ENCODE results near the gene OR2AG2. TPM values are rescaled to one million over a fixed set of nuclear protein-coding genes. Genes with fewer than 3 reads are reported as not detected.

The OR2AG2 gene
- total and polyA plus RNA-seq, 8 donors, result 0.29 to 0.55 TPM; not detected in 6

DNA sequence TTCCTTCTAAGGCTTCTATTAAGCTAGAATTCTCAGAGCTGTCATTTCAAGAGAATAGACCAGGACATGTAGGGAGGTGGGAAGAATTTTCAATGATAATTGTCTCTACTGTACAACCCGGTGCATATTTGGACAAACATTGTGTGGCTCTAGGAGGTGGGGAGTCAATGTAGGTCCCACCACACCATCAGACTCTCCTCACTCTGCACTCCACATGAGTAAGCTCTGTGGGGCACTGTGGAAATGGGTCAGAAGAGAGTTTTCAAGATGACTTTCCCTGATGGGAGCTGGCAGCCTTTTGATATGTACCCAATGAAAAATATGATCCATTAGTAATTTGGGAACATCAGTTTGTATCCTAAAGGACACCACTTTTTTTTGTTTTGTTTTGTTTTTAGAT lies 33.2 kb downstream of the OR2AG2 start:
- Histone ChIP-seq H3K27ac (no peak overlapping the region), H3K36me3 (peaks cover 0 to 5% (median 0%) of the 10 kb centered on the region in 4 donors), H3K4me1 (no peaks in the 10 kb centered on the region), H3K4me3 (no peak overlapping the region), H3K27me3 (no peaks in the 10 kb centered on the region), H3K9me3 (no peaks in the 10 kb centered on the region)
- no peak for TF ChIP-seq EP300 (IDR thresholded peaks at IDR 0.05)
- TF ChIP-seq POLR2AphosphoS5 (IDR thresholded peaks at IDR 0.05), result no peak
- TF ChIP-seq POLR2A (IDR thresholded peaks at IDR 0.05), result no peak
- TF ChIP-seq, protein P1, sequence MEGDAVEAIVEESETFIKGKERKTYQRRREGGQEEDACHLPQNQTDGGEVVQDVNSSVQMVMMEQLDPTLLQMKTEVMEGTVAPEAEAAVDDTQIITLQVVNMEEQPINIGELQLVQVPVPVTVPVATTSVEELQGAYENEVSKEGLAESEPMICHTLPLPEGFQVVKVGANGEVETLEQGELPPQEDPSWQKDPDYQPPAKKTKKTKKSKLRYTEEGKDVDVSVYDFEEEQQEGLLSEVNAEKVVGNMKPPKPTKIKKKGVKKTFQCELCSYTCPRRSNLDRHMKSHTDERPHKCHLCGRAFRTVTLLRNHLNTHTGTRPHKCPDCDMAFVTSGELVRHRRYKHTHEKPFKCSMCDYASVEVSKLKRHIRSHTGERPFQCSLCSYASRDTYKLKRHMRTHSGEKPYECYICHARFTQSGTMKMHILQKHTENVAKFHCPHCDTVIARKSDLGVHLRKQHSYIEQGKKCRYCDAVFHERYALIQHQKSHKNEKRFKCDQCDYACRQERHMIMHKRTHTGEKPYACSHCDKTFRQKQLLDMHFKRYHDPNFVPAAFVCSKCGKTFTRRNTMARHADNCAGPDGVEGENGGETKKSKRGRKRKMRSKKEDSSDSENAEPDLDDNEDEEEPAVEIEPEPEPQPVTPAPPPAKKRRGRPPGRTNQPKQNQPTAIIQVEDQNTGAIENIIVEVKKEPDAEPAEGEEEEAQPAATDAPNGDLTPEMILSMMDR (IDR thresholded peaks at IDR 0.05), result no peak
- 86 to 95% (median 89%) methylated on average over 1 of the region's 1 CpG for WGBS, 5 donors
- no peak for DNase-seq
- intact Hi-C loops (cut with DNase I; ENCODE audit: low total_unique reads), result no loop called here

DNA sequence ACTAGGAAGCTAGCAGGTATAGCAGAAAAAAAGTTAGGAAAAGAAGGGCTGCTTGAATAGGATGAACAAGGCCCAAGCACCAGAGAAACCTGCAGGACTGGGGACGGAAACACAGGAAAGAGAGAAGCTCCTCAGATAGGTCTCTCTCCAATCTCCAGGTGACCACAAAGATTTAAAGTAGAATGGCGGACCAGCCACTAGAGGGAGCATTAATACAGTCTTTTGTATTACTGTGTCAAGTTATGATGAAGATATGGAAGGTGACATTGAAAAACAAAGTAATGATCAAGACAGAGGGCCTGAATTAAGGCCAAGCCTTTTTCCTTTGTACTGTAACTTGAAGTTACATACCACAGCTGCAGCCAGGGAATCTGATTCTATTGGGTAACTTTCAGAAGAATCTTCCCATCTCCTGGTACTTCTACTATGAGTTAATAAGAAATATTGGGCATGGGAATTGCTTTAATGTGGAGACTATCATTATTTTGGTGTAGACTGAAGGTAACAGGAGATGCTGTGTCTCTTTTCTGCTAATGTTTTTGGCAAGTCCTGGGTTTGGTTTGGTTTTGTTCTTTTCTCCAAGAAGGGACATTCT lies 33.8 kb downstream of the OR2AG2 start:
- 4 to 20% (median 13%) methylated on average over 2 of the region's 2 CpGs for WGBS, 5 donors
- TF ChIP-seq POLR2A (IDR thresholded peaks at IDR 0.05) (no peak), POLR2AphosphoS5 (IDR thresholded peaks at IDR 0.05) (no peak)
- TF ChIP-seq, protein P1 (IDR thresholded peaks at IDR 0.05), result peak in 5 of 7 experiments; percentile 37 to 68 (median 65)
- Histone ChIP-seq H3K36me3 (peaks cover 0 to 6% (median 0%) of the 10 kb centered on the region in 4 donors), H3K4me1 (no peaks in the 10 kb centered on the region), H3K27ac (no peak overlapping the region), H3K27me3 (no peaks in the 10 kb centered on the region), H3K4me3 (no peak overlapping the region), H3K9me3 (no peaks in the 10 kb centered on the region)
- intact Hi-C loops (cut with DNase I; ENCODE audit: low total_unique reads), result no loop called here
- DNase-seq, result peak; percentile 65 to 79

DNA sequence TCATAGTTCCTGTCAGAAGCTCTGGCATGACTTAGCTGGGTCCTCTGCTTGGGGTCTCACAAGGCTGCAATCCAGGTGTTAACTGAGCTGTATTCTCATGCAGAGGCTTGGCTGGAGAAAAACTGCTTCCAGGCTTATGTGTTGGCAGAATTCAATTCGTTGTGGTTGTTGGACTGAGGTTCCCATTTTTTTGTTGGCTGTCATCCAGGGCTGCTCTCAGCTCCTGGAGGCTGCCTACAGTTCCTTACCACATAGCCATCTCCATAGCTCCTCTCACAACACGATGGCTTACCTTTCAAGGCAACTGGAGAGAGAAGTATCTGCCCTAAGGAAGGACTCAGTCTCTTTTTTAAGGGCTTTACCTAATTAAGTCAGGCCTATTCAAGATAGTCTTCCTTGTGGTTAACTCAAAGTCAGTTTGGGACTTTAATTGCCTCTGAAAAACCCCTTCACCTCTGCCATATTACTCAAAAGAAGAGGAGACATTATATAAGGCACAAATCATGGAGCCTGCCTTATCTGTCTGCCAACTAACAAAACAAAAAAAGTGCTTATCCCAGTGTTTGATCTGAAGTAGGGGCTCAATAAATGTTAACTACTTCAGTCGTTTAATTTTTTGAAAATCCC lies 35.2 kb downstream of the OR2AG2 start:
- no peak overlapping the region for H3K4me3 ChIP-seq
- H3K27ac ChIP-seq, result no peak overlapping the region
- no peaks in the 10 kb centered on the region for H3K9me3 ChIP-seq
- intact Hi-C loops (cut with DNase I; ENCODE audit: low total_unique reads), result no loop called here
- H3K36me3 ChIP-seq, result peaks cover 0 to 6% (median 0%) of the 10 kb centered on the region in 4 donors
- no peak for DNase-seq
- TF ChIP-seq EP300 (IDR thresholded peaks at IDR 0.05) (no peak), POLR2A (IDR thresholded peaks at IDR 0.05) (no peak), POLR2AphosphoS5 (IDR thresholded peaks at IDR 0.05) (no peak)
- TF ChIP-seq, protein P1 (IDR thresholded peaks at IDR 0.05), result no peak
- 46 to 57% (median 55%) methylated on average over 3 of the region's 3 CpGs for WGBS, 5 donors
- no peaks in the 10 kb centered on the region for H3K27me3 ChIP-seq
- no peaks in the 10 kb centered on the region for H3K4me1 ChIP-seq

DNA sequence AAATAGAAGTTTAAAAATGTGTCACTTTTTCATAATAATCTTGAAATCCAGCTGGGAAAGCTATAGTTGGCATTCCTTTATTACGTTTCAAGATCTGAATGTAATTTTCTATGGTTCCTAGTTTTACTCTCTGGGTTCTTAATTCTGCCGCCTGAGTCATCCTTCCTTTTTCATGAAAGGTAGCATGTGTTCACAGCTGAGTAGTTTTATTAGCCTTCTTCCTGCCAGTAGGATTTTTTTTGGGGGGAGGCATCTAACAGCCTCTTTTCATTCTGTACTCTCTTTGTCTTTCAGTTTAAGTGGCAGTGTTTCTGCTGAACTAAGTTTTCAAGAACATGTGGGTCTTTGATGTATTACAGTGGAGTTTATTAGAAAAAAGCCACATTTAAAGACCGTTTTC lies 36.5 kb downstream of the OR2AG2 start:
- H3K4me1 ChIP-seq, result no peaks in the 10 kb centered on the region
- H3K27me3 ChIP-seq, result no peaks in the 10 kb centered on the region
- peaks cover 0 to 6% (median 0%) of the 10 kb centered on the region in 4 donors for H3K36me3 ChIP-seq
- 59 to 73% (median 64%) methylated on average over 3 of the region's 3 CpGs for WGBS, 5 donors
- intact Hi-C loops (cut with DNase I; ENCODE audit: low total_unique reads), result no loop called here
- TF ChIP-seq EP300 (IDR thresholded peaks at IDR 0.05) (no peak), POLR2A (IDR thresholded peaks at IDR 0.05) (no peak), POLR2AphosphoS5 (IDR thresholded peaks at IDR 0.05) (no peak)
- TF ChIP-seq, protein P1 (IDR thresholded peaks at IDR 0.05), result no peak
- no peaks in the 10 kb centered on the region for H3K9me3 ChIP-seq
- no peak overlapping the region for H3K4me3 ChIP-seq
- no peak overlapping the region for H3K27ac ChIP-seq
- DNase-seq, result no peak

Measured in stomach (tissue), 9 donors.